Skin of body (tissue), 2 donors: ENCODE measurements around the gene GRM5. TPM values are rescaled to one million over a fixed set of nuclear protein-coding genes. Genes with fewer than 3 reads are reported as not detected.
"Not testable (repeated sequence)": the region's sequence is repeated elsewhere in the genome, so short reads cannot be mapped to it uniquely, and the experiment has no call there.

Experiments
- DNase-seq: peaks from one replicate; lab custom pipeline; 2025; lab: John Stamatoyannopoulos, UW
- total RNA-seq: library from RNA; depleted of rRNA; stranded (reverse); fragments of >200 nt; gene quantifications from one replicate; pipeline ENCODE4 v1.2.3, GENCODE V29; 2014

GRM5 gene
- total RNA-seq, 1 donor from 2014 or later: 0.20 TPM

- no peak for DNase-seq
Observed at GRCh38 chr11:88507771-88508417, 557.9 kb downstream of the GRM5 start.

GRCh38 chr11:88501541-88501940 lies 564.2 kb downstream of the GRM5 start:
- DNase-seq: no peak

- no peak for DNase-seq
Observed at GRCh38 chr11:88495836-88496235, 569.9 kb downstream of the GRM5 start.

GRCh38 chr11:88494848-88495247 lies 570.9 kb downstream of the GRM5 start:
- DNase-seq: no peak

- DNase-seq: no peak
Observed at GRCh38 chr11:88491674-88492073, 574.1 kb downstream of the GRM5 start.

- DNase-seq: no peak
Observed at GRCh38 chr11:88489030-88489429, 576.8 kb downstream of the GRM5 start.

- DNase-seq: no peak
Observed at GRCh38 chr11:88487646-88488045, 578.1 kb downstream of the GRM5 start.

- no peak for DNase-seq
Observed at GRCh38 chr11:88484873-88485621, 580.7 kb downstream of the GRM5 start.

GRCh38 chr11:88482871-88483301 lies 582.9 kb downstream of the GRM5 start:
- DNase-seq: no peak

GRCh38 chr11:88480223-88480622 lies 585.6 kb downstream of the GRM5 start:
- peak; percentile 96 for DNase-seq

GRCh38 chr11:88478136-88478815 lies 587.5 kb downstream of the GRM5 start:
- no peak for DNase-seq

GRCh38 chr11:88475991-88476418 lies 589.8 kb downstream of the GRM5 start:
- DNase-seq: peak; percentile 10

GRCh38 chr11:88474655-88475054 lies 591.1 kb downstream of the GRM5 start:
- DNase-seq: no peak

- DNase-seq: peak; percentile 31
Observed at GRCh38 chr11:88469561-88470225, 596.1 kb downstream of the GRM5 start.

GRCh38 chr11:88464528-88464927 lies 601.3 kb downstream of the GRM5 start:
- no peak for DNase-seq

GRCh38 chr11:88463301-88463700 lies 602.5 kb downstream of the GRM5 start:
- DNase-seq: not testable (repeated sequence)

GRCh38 chr11:88458047-88458446 lies 607.7 kb downstream of the GRM5 start:
- DNase-seq: not testable (repeated sequence)

GRCh38 chr11:88455974-88456373 lies 609.8 kb downstream of the GRM5 start:
- DNase-seq: no peak

- DNase-seq: no peak
Observed at GRCh38 chr11:88454881-88455280, 610.9 kb downstream of the GRM5 start.
